AG09319 (cell line): ENCODE results near the gene NALCN.

Experiments used
- DNase-seq: peaks from one replicate; pipeline ENCODE4 v3.0.0-alpha.2; 2010; ENCODE audit warnings: low read depth; ENCODE audit errors: extremely low read depth
- CTCF ChIP-seq: IDR thresholded peaks from 2 replicates; pipeline ENCODE4 v1.5.1; 2011; ENCODE audit warnings: low read depth, mild to moderate bottlenecking, inconsistent platforms, low read length, moderate library complexity

The NALCN gene

GRCh38 chr13:101452519-101453485 lies 36.5 kb upstream of the NALCN start, which contains the start of gene ITGBL1:
TSS of gene ITGBL1 (plus strand) at chr13:101452675. CDS start at chr13:101452834, 159 bp downstream.
- no peak for TF ChIP-seq CTCF
- no peak for DNase-seq

- no peak for DNase-seq
- TF ChIP-seq CTCF: no peak
These were observed 35.3 kb upstream of the NALCN start for GRCh38 chr13:101451641-101452040.

- no peak for DNase-seq
- no peak for TF ChIP-seq CTCF
These were observed 34.4 kb upstream of the NALCN start for GRCh38 chr13:101450749-101451130.

- no peak for TF ChIP-seq CTCF
- DNase-seq: peak; percentile 49
These were observed 33.8 kb upstream of the NALCN start for GRCh38 chr13:101449790-101450748.

GRCh38 chr13:101447852-101448251 lies 31.5 kb upstream of the NALCN start:
- no peak for TF ChIP-seq CTCF
- DNase-seq: no peak

GRCh38 chr13:101434486-101434885 lies 18.2 kb upstream of the NALCN start:
- no peak for TF ChIP-seq CTCF
- no peak for DNase-seq

GRCh38 chr13:101433895-101434294 lies 17.6 kb upstream of the NALCN start:
- no peak for DNase-seq
- no peak for TF ChIP-seq CTCF
